Measurements from ENCODE around the gene EVL.

EVL gene

GRCh38 chr14:100117633-100118395 is 52.6 kb downstream of the EVL start:
- TF ChIP-seq CTCF (IDR thresholded peaks at IDR 0.05; ENCODE audit: control insufficient read depth, extremely low read depth, insufficient read depth): no peak
- H3K4me3 ChIP-seq (ENCODE audit: low read depth, low read length): no peak overlapping the region
- DNase-seq (ENCODE audit: low read depth): no peak

GRCh38 chr14:100118396-100119011 is 53.3 kb downstream of the EVL start:
- no peak for DNase-seq (ENCODE audit: low read depth)
- H3K4me3 ChIP-seq (ENCODE audit: low read depth, low read length): no peak overlapping the region

GRCh38 chr14:100119251-100119650 is 54.0 kb downstream of the EVL start:
- H3K4me3 ChIP-seq (ENCODE audit: low read depth, low read length): no peak overlapping the region
- DNase-seq (ENCODE audit: low read depth): no peak
- no peak for TF ChIP-seq CTCF (IDR thresholded peaks at IDR 0.05; ENCODE audit: control insufficient read depth, extremely low read depth, insufficient read depth)

More at GRCh38 chr14:100118396-100119011, 53.3 kb downstream of the EVL start:
- no peak for TF ChIP-seq CTCF (IDR thresholded peaks at IDR 0.05; ENCODE audit: control insufficient read depth, extremely low read depth, insufficient read depth)

- H3K4me3 ChIP-seq (ENCODE audit: low read depth, low read length): no peak overlapping the region
- no peak for DNase-seq (ENCODE audit: low read depth)
- no peak for TF ChIP-seq CTCF (IDR thresholded peaks at IDR 0.05; ENCODE audit: control insufficient read depth, extremely low read depth, insufficient read depth)
These were observed 55.5 kb downstream of the EVL start for GRCh38 chr14:100120522-100121269.

- no peak overlapping the region for H3K4me3 ChIP-seq (ENCODE audit: low read depth, low read length)
- no peak for DNase-seq (ENCODE audit: low read depth)
- no peak for TF ChIP-seq CTCF (IDR thresholded peaks at IDR 0.05; ENCODE audit: control insufficient read depth, extremely low read depth, insufficient read depth)
These were observed 56.6 kb downstream of the EVL start for GRCh38 chr14:100121643-100122480.

- no peak for DNase-seq (ENCODE audit: low read depth)
- no peak for TF ChIP-seq CTCF (IDR thresholded peaks at IDR 0.05; ENCODE audit: control insufficient read depth, extremely low read depth, insufficient read depth)
- no peak overlapping the region for H3K4me3 ChIP-seq (ENCODE audit: low read depth, low read length)
These were observed 57.4 kb downstream of the EVL start for GRCh38 chr14:100122481-100123223.

Measured in LNCaP clone FGC (cell line).